Tongue (tissue), 2 donors: ENCODE measurements around the gene COL26A1. TPM values are rescaled to one million over a fixed set of nuclear protein-coding genes. Genes with fewer than 3 reads are reported as not detected.
"Not testable (repeated sequence)": the region's sequence is repeated elsewhere in the genome, so short reads cannot be mapped to it uniquely, and the experiment has no call there.

ENCODE experiments used
- DNase-seq: peaks from one replicate; pipeline ENCODE4 v3.0.0-alpha.2; 2015
- total RNA-seq: library from RNA; depleted of rRNA; stranded (reverse); fragments of >200 nt; gene quantifications from one replicate; pipeline ENCODE4 v1.2.3, GENCODE V29; 2014

Gene COL26A1
- total RNA-seq: 1.6 TPM

- peak; percentile 52 for DNase-seq
Observed at GRCh38 chr7:101362334-101363195, at the start of gene COL26A1. Gene COL26A1 (plus strand): TSS chr7:101362875. CDS start chr7:101363033, 158 bp downstream.

DNA sequence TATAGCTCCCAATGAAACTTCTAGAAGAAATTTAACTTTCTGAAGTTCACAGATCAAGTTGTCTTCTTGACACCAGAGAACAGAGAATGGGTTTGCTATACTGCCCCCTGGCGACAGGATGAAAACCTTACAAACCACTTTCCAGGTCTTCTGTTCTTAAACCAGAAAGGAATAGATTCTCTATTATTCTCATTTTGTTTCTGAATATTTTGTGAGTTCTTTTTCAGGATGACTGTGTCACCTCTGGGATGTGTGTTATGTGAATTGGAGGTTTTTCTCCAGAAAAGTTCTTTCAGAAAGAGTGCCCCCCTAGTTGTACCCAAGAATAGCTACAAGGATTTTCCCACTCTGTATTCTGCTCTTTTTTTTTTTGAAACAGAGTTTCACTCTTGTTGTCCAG is 47.3 kb upstream of the COL26A1 start:
- DNase-seq: peak; percentile 62

- no peak for DNase-seq
Observed at GRCh38 chr7:101319401-101319800, 43.3 kb upstream of the COL26A1 start.

DNA sequence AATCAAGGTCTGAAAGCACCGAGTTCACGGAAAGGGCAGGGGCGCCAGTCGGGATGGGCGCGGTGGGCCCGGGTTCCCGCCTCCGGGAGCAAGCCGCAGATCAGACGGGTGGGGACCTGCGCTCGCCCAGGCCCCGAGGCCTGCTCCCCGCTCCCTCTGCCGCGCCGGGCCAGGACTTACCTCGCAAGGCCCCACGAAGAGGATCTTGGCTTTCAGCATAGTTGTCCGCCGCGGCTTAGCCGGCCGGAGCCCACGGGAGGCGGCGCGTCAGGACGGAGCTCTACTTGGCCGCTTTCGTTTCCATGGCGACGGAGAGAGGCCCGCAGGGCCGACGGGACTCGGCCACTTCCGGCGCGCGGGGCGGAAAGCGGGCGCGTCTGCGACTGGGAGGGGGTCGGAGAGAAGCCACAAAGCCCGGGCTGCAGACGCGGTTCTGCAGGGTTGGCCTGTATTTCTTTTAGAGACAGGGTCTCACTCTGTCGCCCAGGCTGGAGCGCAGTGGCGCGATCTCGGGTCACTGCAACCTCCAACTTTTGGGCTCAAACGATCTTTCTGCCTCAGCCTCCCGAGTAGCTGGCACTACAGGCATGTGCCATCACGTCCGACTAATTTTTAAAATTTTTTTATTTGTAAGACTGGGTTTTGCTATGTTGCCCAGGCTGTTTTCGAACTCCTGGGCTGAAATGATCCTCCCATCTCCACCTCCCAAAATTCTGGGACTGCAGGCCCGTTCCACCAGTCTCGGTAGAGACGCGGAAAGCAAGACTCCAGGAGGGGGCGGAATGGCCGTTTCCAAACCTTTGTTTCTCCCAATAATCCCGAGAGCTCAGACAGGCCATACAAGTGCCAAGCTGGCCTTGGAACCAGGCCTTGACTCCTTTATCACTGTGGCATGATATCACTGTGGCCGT is 40.9 kb upstream of the COL26A1 start, which contains the start of gene IFT22:
IFT22 (minus strand) TSS at position 322 of the 911 bp plus-strand sequence; CDS start at position 219, 103 bp downstream.
- DNase-seq: peak; percentile 98

DNA sequence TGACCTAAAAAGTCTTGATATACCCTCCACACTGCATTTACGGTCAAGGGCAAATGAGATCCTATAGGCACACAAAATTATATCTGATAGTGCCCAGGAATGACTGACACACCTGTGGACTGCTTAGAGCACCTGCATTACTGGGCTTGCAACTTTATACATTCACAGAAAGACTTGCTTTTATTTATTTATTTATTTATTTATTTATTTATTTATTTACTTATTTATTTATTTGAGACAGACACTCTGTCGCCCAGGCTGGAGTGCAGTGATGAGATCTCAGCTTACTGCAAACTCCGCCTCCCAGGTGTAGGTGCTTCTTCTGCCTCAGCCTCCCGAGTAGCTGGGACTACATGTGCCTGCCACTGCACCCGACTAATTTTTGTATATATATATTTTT is 34.5 kb upstream of the COL26A1 start:
- no peak for DNase-seq

GRCh38 chr7:101330011-101330484 is 32.6 kb upstream of the COL26A1 start:
- DNase-seq: no peak

DNA sequence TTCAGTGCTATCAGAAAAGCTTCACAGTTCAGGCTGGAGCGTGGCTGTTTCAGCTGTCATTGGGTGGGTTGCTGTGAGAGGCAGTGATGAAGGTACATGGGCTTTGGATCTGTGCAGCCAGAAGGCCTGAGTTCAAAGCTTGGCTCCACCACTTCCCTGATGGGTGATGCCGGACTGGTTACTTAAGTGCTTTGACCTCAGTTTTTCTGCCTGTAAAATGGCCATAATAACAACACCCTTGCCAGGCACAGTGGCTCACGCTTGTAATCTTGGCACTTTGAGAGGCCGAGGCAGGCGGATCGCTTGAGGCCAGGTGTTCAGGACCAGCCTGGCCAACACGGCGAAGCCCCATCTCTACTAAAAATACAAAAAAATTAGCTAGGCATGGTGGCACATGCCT is 30.6 kb upstream of the COL26A1 start:
- no peak for DNase-seq

- DNase-seq: no peak
Observed at GRCh38 chr7:101333912-101334311, 28.8 kb upstream of the COL26A1 start.

GRCh38 chr7:101340379-101340778 is 22.3 kb upstream of the COL26A1 start:
- no peak for DNase-seq

DNA sequence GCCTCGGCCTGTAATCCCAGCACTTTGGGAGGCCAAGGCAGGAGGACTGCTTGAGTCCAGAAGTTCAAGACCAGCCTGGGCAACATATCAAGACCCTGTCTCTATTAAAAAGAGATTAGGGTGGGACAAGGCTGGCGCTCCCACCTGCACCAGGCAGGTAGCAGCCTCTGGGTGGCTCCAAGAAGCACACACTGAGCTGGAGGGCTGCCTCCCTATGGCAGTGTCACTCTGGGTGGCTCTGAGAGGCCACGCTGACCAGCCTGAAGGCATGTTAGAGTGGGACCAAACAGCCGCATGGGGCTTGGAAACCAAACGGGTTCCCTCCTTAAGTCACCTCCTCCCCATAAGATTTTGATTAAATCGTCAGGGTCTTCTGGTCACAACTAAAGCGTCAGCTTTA is 19.8 kb upstream of the COL26A1 start:
- no peak for DNase-seq

DNA sequence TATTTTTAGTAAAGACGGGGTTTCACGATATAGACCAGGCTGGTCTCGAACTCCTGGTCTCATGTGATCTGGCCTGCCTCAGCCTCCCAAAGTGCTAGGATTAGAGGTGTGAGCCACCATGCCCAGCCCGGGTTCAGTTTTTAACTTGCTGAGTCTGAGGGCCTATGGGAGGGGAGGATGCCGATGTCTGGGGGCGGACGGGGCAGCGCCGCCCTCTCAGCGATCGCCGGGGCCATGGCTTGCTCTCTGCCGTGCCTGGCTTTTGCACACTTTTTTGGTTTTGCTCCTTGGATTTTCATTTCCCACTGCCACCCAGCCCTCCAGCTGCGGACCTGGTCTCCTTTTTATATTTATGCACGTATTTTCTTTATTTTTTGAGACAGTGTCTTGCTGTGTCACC is 15.2 kb upstream of the COL26A1 start:
- DNase-seq: no peak

GRCh38 chr7:101348456-101349067 is 14.1 kb upstream of the COL26A1 start:
- DNase-seq: not testable (repeated sequence)

GRCh38 chr7:101349300-101349699 is 13.4 kb upstream of the COL26A1 start:
- not testable (repeated sequence) for DNase-seq

DNA sequence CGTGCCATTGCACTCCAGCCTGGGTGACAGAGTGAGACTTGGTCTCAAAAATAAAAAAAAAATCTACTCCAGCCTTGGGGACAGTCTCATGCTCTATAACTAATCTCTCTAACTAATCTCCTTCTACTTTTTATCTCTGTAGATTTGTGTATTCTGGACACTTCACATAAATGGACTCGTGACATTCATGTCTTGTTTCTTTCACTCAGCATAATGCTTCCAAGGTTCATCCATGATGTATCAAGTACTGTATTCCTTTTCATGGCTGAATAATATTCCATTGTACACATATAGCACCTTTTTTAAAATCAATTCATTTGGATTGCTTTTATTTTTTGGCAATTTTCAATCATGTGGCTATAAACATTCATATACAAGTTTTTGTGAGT is 9.8 kb upstream of the COL26A1 start:
- no peak for DNase-seq

DNA sequence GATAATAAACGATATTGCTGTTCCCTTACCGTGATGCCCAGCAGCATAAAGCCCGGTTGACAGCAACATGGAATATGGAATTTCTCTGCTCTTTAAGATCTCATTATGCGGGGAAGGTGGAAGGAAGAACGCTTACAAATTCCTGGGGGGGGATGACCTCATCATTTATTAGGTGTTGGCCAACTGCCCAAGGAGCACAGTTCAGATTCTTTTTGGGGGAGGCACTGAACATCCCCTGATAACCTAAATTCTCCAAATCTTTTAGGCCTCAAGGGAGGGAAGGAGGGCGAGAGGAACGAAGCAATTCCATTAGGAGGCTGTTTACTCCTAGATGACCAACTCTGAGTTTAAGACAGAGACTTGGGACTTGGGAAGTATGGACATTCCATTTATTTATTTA is 5.2 kb upstream of the COL26A1 start:
- no peak for DNase-seq

GRCh38 chr7:101363196-101363733 is 590 bp downstream of the COL26A1 start:
- DNase-seq: no peak

GRCh38 chr7:101363734-101364374 is 1.2 kb downstream of the COL26A1 start:
- DNase-seq: peak; percentile 90

GRCh38 chr7:101365956-101366355 is 3.3 kb downstream of the COL26A1 start:
- DNase-seq: no peak

GRCh38 chr7:101367676-101368075 is 5.0 kb downstream of the COL26A1 start:
- DNase-seq: no peak

DNA sequence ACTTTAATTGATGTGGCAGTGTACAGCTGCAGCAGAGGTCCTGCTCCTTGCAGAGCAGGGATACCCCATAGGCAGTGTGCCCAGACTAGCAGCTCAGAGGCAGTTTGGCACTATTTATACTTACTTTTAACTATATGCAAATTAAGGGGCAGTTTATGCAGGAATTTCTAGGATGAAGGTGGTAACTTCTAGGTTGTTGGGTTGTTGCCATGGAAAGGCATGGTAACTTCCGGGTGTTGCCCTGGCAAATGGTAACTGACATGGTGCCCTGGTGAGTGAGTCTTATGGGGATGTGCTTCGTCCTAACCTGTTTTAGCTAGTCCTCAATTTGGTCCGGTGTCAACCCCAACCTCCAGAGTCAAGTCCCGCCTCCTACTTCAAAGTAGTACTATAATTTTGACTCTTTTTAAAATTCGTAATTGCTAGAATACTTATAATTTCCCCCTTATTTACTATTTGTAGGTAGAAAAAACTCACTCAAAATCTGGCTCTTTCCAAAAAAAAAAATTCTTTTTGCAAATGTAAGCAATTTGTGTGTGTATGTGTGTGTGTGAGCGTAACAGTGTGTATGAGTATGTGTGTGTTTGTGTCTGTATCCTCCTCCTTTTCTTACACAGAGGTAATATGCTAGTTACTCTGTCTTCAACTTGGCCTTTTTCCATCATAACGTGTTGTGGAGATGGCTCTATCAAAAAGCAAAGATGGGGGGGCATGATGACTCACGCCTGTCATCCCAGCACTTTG is 5.9 kb downstream of the COL26A1 start:
- DNase-seq: no peak

DNA sequence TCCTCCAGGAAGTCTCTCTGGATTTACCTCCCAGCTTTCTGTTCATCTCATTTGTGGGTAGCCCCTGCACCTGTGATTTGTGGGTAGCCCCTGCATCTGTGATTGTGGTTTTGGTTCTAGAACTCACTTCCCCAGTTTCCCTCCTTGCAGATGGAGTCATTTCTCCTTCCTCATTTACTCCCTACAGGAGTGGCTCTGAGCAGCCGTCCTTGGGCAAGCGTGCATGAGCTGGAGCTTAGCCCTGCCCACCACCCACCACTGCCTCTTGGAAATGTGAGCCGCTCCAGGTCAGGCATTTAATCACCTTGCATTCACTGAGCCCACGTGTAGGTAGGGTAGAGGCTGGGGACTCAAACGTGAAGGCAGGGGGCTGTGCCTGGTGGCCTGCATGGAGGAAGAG is 8.2 kb downstream of the COL26A1 start:
- DNase-seq: no peak
